GM18951 (cell line): ENCODE results near the gene CACNB3.

Experiments used
- POLR2A ChIP-seq: IDR thresholded peaks from 4 replicates; pipeline ENCODE4 v1.6.1; 2011; ENCODE audit warnings: mild to moderate bottlenecking; ENCODE audit not compliant: insufficient read length, insufficient read depth; ENCODE audit errors: extremely low read depth
- in situ Hi-C: fragments of 300-500 bp; cut with MboI; formaldehyde crosslinking; loops from one replicate; pipeline ENCODE4 v1.12.0; 2022; ENCODE audit warnings: low sequenced_read_pairs, mixed read lengths, inconsistent platforms; ENCODE audit not compliant: unreplicated experiment

CACNB3 gene

DNA sequence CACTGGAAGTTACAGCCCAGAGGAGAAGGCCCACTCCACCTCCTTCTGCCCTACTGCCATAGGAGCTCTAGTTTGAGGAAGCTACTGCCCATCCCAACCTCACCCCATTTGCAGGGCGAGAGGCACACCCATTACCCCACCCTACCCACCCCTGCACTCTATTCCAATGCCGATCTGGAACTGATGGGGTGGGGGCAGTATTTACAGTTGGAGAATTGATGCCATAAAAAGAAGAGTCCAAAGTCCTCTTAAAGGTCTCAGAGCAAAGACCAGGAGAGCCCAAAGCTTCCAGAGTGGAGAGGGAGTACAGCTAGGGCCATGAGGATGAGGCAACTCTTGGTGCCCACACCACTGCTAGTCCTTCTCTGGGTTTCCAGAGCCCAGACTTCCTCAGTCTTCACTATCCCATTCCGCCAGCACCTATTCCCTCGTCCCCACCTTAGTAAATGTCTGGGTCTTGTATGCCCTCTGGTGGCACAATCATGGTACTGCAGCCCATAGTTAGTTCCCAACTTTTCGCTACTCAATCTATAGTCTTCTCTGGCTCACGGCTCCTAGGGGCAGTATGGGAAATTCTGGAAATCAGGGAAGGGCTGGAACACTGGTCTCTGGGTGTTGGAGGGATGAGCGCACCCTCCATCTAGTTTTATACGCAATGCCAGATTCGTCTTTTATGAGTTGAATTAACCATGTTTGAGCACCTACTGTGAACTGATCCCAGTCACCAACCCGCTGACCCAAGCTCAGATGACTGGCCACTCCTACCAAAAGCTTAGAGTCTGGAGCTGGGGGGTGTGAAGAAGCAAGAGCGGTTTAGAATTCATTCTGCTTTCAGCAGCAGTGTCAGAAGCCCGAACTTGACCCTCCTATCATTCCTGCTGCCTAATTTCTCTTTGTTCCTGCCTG lies 22.5 kb upstream of the CACNB3 start:
- no peak for TF ChIP-seq POLR2A
- in situ Hi-C loops: loop anchor here (5.0 kb wide), 1 partner anchor 44 kb away; no protein-coding TSS in a partner anchor

DNA sequence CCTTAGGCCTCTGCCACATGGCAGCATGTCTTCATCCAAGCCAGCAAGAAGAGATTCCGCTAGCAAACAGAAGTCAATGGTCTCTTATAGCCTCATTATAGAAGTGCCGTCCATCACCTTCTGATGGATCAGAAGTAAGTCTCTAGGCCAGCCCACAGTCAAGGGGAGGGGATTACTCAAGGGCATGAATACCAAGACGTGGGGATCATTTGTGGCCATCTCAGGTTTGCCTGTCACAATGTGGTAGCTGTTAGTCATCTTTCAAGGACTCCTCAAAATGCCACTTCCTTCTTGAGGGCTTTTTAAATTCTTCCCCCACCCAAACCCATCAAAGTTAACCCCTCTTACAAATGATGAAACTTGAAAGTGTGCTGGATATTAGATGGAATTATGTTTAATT lies 21.3 kb upstream of the CACNB3 start:
- no peak for TF ChIP-seq POLR2A
- in situ Hi-C loops: loop anchor here (5.0 kb wide), 1 partner anchor 45 kb away; no protein-coding TSS in a partner anchor

DNA sequence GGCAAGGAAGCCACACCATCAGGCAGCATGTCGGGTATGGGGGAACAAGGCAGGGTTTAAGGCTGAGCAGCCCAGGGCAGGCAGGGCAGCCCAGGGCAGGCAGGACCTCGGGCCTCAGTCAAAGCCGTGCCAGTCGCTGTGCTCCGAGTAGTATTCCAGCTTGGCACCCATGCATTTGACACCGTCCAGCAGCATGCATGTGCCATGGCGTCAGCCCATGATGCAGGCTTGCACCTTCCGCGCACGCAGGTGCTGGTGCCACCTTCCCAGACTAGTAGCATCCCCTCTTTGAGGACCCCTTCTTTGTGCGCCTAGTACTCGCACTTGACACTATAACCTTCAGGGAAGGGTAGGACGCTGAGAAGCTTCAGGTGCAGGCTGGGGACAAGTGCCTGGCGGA lies 17.8 kb upstream of the CACNB3 start:
- no peak for TF ChIP-seq POLR2A
- in situ Hi-C loops: no loop called here

DNA sequence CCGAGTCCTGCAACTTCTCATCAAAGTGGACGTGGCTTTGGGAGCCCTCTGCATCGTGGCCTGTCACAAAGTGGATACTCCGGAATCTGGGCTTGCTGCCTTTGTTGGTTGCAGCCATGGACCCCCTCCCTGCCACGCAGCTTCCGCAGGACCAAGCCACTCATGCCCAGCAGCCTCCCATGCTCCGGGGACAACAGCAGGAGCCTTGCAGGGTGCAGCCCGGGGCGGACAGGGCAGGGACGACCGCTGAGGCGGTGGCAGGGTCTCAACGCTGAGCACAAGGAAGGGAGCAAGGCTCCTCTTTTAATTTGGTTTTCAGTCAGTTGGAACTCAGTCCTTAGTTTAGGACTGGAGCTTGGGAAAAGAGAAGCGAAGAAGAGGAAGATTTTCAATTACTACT lies 17.3 kb upstream of the CACNB3 start:
- in situ Hi-C loops: no loop called here
- no peak for TF ChIP-seq POLR2A

DNA sequence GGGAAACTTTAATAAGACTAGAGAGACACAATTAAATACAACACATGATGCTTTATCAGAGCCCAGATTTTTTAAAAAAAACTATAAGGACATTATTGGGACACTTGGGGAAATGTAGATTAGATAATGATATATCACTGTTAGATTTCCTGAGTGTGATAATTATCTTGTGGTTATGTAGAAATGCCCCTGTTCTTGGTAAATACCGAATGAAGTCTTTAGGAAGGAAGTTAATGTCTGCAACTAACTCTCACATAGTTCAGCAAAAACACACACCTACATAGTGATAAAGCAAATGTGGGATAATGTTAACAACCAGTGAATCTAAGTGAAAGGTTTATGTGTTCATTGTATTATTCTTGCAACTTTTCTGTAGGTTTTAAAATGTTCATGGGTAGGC lies 14.6 kb upstream of the CACNB3 start:
- in situ Hi-C loops: no loop called here
- no peak for TF ChIP-seq POLR2A

DNA sequence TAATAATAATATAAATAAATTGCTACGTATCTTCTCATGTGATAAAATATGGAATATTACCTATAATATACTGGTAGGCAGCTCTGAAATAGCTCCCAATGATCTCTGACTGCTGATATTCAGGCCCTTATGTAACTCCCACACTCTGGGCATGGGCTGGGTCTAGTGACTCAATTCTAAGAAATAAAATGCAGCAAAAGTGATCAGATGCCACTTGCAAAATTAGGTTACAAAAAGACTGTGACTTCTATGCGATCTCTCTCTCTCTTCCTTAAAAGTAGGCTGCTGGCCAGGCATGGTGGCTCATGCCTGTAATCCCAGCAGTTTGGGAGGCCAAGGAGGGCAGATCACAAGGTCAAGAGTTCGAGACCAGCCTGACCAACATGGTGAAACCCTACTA lies 10.3 kb upstream of the CACNB3 start:
- TF ChIP-seq POLR2A: no peak
- in situ Hi-C loops: no loop called here

DNA sequence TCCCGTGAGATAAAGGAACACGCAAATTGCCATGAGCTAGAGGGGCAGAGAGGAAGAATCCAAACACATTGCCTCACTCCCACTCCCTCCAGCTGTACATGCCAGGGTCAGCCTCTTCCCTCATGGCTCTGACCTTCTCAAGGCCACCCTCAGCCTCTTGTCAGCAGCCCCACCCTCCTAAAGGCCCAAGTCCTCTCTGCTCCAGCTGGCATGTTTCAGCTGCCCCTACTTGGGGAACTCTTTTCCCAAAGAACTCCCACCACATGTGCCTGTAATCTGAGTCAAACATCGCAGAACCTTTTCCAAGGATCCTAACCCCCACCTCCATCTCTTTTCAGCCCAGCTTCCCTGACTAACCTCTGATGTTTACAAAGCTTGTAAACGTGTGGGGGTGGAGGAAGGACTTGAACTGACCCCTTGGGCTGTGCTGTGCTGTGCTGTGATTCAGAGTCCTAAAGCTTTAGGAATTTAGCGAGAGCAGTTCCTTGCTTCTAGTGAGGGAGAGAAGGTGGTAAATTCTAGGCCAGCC lies 7.3 kb upstream of the CACNB3 start:
- no peak for TF ChIP-seq POLR2A

DNA sequence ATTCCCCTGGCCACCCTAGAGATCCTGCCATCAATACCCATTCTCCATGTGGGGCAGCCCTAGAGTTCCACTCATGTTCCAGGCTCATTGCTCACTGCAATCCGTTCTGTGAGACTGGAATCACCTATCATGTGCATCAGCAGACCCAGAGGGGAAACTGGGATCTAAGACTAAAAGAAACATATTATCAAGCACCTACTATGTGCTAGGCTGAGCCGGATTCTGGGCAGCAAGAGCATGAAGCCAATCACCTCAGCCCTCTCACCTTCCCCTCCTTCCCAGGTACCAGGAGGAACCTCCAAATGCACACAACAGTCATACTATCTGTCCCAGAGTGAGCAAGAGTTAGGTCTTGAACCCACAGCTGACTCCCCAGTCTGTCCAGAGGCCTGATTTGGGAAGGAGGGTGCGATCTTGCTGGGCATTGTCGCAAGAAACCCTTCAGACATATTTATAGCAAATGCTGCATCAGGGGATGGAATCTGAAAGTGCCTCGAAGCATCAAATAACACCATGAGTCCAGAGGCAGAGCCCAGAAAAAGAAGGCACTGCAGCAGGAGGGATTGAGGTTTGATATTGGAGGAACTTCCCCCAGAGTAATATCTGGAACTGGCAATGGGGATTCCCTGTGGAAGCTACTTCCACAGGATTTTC lies 6.7 kb upstream of the CACNB3 start:
- no peak for TF ChIP-seq POLR2A
- in situ Hi-C loops: no loop called here

More for the DNA sequence above, 7.3 kb upstream of the CACNB3 start:
- in situ Hi-C loops: no loop called here

DNA sequence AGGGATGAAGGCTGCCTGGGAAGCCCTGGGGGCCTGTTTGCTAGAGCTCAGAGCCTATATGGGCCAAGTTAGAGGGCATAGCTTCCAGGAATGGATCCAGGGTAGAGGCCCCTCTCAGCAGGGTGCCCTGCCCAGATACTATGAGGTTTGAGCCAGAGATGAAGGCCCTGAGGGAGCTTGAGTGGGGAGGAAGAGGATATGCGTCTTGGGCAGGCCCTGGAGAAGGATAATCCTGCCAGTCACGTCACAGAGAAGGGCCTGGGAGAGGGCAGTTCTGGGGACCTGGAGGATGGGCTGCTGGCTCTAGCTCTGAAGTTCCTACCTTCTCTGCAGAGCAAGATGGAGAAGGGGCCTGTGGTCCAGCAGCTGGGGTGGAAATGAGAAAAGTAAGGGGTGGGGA lies 5.9 kb upstream of the CACNB3 start:
- in situ Hi-C loops: no loop called here
- no peak for TF ChIP-seq POLR2A

DNA sequence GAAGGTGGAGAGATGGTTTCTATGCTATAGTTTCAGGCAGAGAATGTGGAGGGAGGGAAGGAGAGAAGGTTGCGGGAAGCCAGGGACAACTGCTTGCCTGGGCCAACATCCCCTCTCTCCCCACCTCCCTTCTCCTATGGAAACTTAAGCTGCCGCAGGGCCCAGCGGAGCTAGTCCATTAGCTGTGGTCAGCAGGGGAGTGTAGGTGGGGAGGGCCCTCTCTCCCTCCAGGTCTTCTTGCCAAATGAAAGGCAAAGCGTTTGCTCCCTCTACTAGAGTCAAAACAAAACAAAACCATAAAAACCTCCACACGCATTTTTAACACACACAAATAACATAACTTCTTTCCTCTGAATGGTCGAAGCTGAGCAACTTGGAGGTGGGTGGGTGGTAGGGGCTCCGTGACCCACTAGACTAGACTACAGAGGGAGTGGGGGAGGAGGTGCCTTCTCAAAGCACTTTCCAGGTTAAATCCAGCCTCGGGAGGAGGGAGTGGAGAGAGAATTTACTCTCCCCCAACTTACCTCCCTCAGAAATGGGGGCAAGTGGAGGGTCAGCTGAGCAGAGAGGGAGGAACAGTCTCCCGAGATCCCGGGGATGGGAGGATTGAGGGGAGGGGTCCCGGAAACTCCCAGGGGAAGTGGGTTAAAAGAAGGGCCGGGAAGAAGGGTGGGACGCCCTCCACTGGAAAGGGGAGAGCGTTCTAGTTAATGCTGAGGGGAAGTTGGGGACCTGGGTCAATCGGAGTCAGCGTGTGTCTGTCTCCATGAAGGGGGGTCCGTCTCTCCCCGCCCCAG lies 4.6 kb upstream of the CACNB3 start:
- in situ Hi-C loops: no loop called here
- no peak for TF ChIP-seq POLR2A

DNA sequence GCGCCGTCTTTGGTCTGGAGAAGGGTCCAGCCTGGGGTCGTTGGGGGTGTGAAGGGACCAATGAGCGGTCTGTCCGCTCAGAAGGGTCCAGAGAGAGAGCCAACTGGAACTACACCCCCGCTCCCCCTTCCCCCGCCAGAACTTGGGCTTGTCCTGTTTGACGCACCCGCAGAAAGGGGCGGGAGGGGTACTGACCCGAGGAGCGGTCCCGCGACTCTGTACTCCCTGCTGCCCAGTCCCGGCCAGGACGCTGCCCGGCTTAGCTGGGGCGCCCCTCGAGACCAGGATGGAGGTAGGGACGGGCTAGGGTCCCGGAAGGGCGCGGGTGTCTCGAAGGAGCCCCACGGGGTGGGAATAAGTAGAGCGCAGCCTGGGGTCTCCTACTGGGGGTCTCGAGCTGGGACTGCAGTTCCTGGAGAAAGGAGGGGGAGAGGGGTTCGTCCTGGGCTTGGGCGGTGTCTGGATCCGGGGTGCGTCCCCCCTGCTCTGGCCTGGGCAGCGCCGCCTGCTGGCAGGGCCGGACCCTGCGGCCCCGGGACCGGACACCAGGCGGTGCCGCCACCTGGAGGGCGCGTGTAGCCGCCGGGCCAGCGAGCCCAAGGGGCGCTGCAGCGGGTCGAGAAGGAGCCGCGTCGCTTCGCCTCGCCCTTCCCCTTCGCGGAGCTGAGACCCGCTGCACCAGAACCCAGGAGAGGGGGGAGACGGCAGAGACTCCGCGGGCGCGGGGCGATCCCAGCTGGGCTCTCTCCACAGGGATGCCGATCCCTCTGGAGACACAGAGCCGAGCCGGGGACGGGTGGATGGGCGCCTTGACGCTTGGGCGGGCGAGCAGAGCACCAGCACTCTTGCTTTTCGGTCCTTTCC lies 3.8 kb upstream of the CACNB3 start:
- peak; percentile 57 for TF ChIP-seq POLR2A
- in situ Hi-C loops: no loop called here
